ENCODE data around the gene SNED1.

- TF ChIP-seq CTCF (conservative IDR thresholded peaks at IDR 0.05) (no peak), EZH2 (IDR thresholded peaks at IDR 0.05; ENCODE audit: low read depth) (no peak)
Observed at GRCh38 chr2:241007880-241008710, 9.7 kb downstream of the SNED1 start.

Data from PC-9 (cell line).